Adrenal gland (tissue), 5 donors: ENCODE data around the gene AKR1C1.

Experiments used
- POLR2A ChIP-seq, 2 donors: fragments of 450-650 bp; IDR thresholded peaks; one replicate each; pipeline ENCODE4 v1.6.1; 2017; ENCODE audit warnings: antibody characterized with exemption in 2 of 2, mild to moderate bottlenecking in 2 of 2, moderate library complexity in 1 of 2
- TF ChIP-seq, protein P1 (sequence below), 6 experiments: fragments of 450-650 bp in 4 of 6; fragments of 200-600 bp in 2 of 6; sonication (generic) in 1 of 6; IDR thresholded peaks; 1 replicate in 5 of 6; 2 replicates in 1 of 6; pipeline versions ENCODE4 v1.5.1 to v1.8.0; 2016 to 2021; ENCODE audit warnings: antibody characterized with exemption in 6 of 6, mild to moderate bottlenecking in 2 of 6, moderate library complexity in 1 of 6
- donor health status: DM: no; HTN: no; CAD: no.

GRCh38 chr10:4941540-4942330 is 21.5 kb upstream of the AKR1C1 start:
- TF ChIP-seq, protein P1, sequence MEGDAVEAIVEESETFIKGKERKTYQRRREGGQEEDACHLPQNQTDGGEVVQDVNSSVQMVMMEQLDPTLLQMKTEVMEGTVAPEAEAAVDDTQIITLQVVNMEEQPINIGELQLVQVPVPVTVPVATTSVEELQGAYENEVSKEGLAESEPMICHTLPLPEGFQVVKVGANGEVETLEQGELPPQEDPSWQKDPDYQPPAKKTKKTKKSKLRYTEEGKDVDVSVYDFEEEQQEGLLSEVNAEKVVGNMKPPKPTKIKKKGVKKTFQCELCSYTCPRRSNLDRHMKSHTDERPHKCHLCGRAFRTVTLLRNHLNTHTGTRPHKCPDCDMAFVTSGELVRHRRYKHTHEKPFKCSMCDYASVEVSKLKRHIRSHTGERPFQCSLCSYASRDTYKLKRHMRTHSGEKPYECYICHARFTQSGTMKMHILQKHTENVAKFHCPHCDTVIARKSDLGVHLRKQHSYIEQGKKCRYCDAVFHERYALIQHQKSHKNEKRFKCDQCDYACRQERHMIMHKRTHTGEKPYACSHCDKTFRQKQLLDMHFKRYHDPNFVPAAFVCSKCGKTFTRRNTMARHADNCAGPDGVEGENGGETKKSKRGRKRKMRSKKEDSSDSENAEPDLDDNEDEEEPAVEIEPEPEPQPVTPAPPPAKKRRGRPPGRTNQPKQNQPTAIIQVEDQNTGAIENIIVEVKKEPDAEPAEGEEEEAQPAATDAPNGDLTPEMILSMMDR (IDR thresholded peaks at IDR 0.05), result no peak
- TF ChIP-seq POLR2A (IDR thresholded peaks at IDR 0.05), result no peak
